Stomach (tissue), 9 donors: ENCODE measurements around the gene RNF32. TPM values are rescaled to one million over a fixed set of nuclear protein-coding genes. Genes with fewer than 3 reads are reported as not detected.
A peak's percentile ranks its signal among the peaks of the same experiment; 100 is the strongest.

Experiments used
- DNase-seq, 2 donors: peaks; one replicate each; pipeline versions ENCODE4 v3.0.0 to v3.0.0-alpha.2; 2013 to 2019
- H3K27ac ChIP-seq, 5 donors: fragments of 200-600 bp in 4 of 5; sonication (generic) in 4 of 5; one replicate each; pipeline ENCODE4 v1.5.1; 2013 to 2019; ENCODE audit warnings: mild to moderate bottlenecking in 1 of 5, moderate library complexity in 1 of 5
- H3K27me3 ChIP-seq, 3 donors: fragments of 200-600 bp; sonication (generic); one replicate each; pipeline ENCODE4 v1.5.1; 2017 to 2019; ENCODE audit warnings: mixed run types in 1 of 3
- H3K36me3 ChIP-seq, 4 donors: fragments of 200-600 bp; sonication (generic); 1 replicate in 3 of 4; 2 replicates in 1 of 4; pipeline ENCODE4 v1.5.1; 2016 to 2019
- H3K4me1 ChIP-seq, 4 donors: fragments of 200-600 bp; sonication (generic); one replicate each; pipeline ENCODE4 v1.5.1; 2016 to 2019
- H3K4me3 ChIP-seq, 4 donors: fragments of 200-600 bp; sonication (generic) in 3 of 4; one replicate each; pipeline ENCODE4 v1.5.1; 2016 to 2019; ENCODE audit warnings: mild to moderate bottlenecking in 1 of 4
- H3K9me3 ChIP-seq, 4 donors: fragments of 200-600 bp; sonication (generic); one replicate each; pipeline ENCODE4 v1.5.1; 2016 to 2019
- CTCF ChIP-seq, 7 experiments: fragments of 450-650 bp in 4 of 7; fragments of 200-600 bp in 3 of 7; sonication (generic) in 3 of 7; IDR thresholded peaks; one replicate each; pipeline ENCODE4 v1.5.1; 2016 to 2019; ENCODE audit warnings: antibody characterized with exemption in 7 of 7, control low read depth in 2 of 7, mild to moderate bottlenecking in 1 of 7
- EP300 ChIP-seq: sonication (generic); formaldehyde crosslinking; IDR thresholded peaks from one replicate; pipeline ENCODE4 v1.6.1; 2017; ENCODE audit warnings: antibody characterized with exemption
- POLR2A ChIP-seq, 4 donors: fragments of 450-650 bp; IDR thresholded peaks; one replicate each; pipeline ENCODE4 v1.6.1; 2016; ENCODE audit warnings: antibody characterized with exemption in 4 of 4, control low read depth in 2 of 4, mild to moderate bottlenecking in 1 of 4, moderate library complexity in 1 of 4
- POLR2AphosphoS5 ChIP-seq, 3 donors: sonication (generic); formaldehyde crosslinking; IDR thresholded peaks; one replicate each; pipeline ENCODE4 v1.6.1; 2016; ENCODE audit warnings: antibody characterized with exemption in 3 of 3
- WGBS, 5 donors: extraction: QIAGEN DNeasy Blood & Tissue Kit in 3 of 5; methylation state at CpG; one replicate each; pipeline versions ENCODE4 v1.1.5 to v1.1.7; 2013 to 2018; 5-methylcytosine and 5-hydroxymethylcytosine counted together
- intact Hi-C: fragments of 100-400 bp; cut with DNase I; formaldehyde crosslinking; loops from one replicate; pipeline ENCODE4 v1.15.1; 2023; ENCODE audit warnings: low total_unique reads
- polyA plus RNA-seq, 3 donors: library from polyadenylated mRNA; stranded (reverse); fragments of 200-250 nt; gene quantifications; one replicate each; pipeline ENCODE4 v1.2.3, GENCODE V29; 2013
- total RNA-seq, 5 donors: library from RNA; depleted of rRNA; stranded (reverse); fragments of >200 nt; gene quantifications; one replicate each; pipeline versions ENCODE4 v1.1.0 to v1.2.3, GENCODE V29; 2014 to 2016
- donor health status: healthy with polysubstance abuse.
- donor health status: Bipolar disorder and iron deficiency.
- donor health status: healthy.

Gene RNF32
- total and polyA plus RNA-seq, 8 donors = 1.2 to 4.7 (median 2.4) TPM; not detected in 2

GRCh38 chr7:156666368-156667109, 26.0 kb downstream of the RNF32 start:
- intact Hi-C loops = no loop called here

GRCh38 chr7:156667110-156667426, 26.5 kb downstream of the RNF32 start:
- peak in 1 of 2 donors; percentile 61 for DNase-seq
- Histone ChIP-seq H3K36me3 (peaks cover 0 to 14% (median 14%) of the 10 kb centered on the region in 4 donors), H3K4me3 (no peak overlapping the region), H3K9me3 (no peaks in the 10 kb centered on the region), H3K27ac (peak overlapping the region in 4 of 5 donors; percentile 69 to 83 (median 80)), H3K4me1 (peaks cover 0 to 33% (median 7%) of the 10 kb centered on the region in 4 donors), H3K27me3 (no peaks in the 10 kb centered on the region)
- WGBS, 5 donors = 34 to 69% (median 53%) methylated on average over 1 of the region's 1 CpG
- intact Hi-C loops = no loop called here
- TF ChIP-seq POLR2AphosphoS5 (IDR thresholded peaks at IDR 0.05) (peak in 2 of 3 donors; percentile 18 to 30), POLR2A (IDR thresholded peaks at IDR 0.05) (no peak)

More at GRCh38 chr7:156666368-156667109, 26.0 kb downstream of the RNF32 start:
- no peak for TF ChIP-seq POLR2AphosphoS5 (IDR thresholded peaks at IDR 0.05)
- TF ChIP-seq EP300 = no peak
- TF ChIP-seq CTCF (IDR thresholded peaks at IDR 0.05) = no peak
- TF ChIP-seq POLR2A (IDR thresholded peaks at IDR 0.05) = no peak
- 22 to 39% (median 36%) methylated on average over 8 of the region's 8 CpGs for WGBS, 5 donors
- Histone ChIP-seq H3K27ac (peak overlapping the region; percentile 64 to 83 (median 79)), H3K9me3 (no peaks in the 10 kb centered on the region), H3K4me3 (no peak overlapping the region), H3K4me1 (peaks cover 0 to 33% (median 8%) of the 10 kb centered on the region in 4 donors), H3K27me3 (no peaks in the 10 kb centered on the region), H3K36me3 (peaks cover 0 to 14% (median 12%) of the 10 kb centered on the region in 4 donors)
- peak; percentile 48 to 57 for DNase-seq

GRCh38 chr7:156668130-156668741, 27.7 kb downstream of the RNF32 start:
- Histone ChIP-seq H3K36me3 (peaks cover 5 to 23% (median 21%) of the 10 kb centered on the region in 4 donors), H3K9me3 (no peaks in the 10 kb centered on the region), H3K27ac (peak overlapping the region; percentile 69 to 85 (median 80)), H3K4me3 (no peak overlapping the region), H3K4me1 (peaks cover 0 to 33% (median 7%) of the 10 kb centered on the region in 4 donors), H3K27me3 (no peaks in the 10 kb centered on the region)
- intact Hi-C loops = no loop called here
- peak; percentile 71 to 81 for DNase-seq
- 48 to 70% (median 62%) methylated on average over 13 of the region's 13 CpGs for WGBS, 5 donors
- TF ChIP-seq EP300 = no peak
- no peak for TF ChIP-seq POLR2A (IDR thresholded peaks at IDR 0.05)
- peak in 2 of 3 donors; percentile 52 to 78 for TF ChIP-seq POLR2AphosphoS5 (IDR thresholded peaks at IDR 0.05)
- TF ChIP-seq CTCF (IDR thresholded peaks at IDR 0.05) = no peak

GRCh38 chr7:156669035-156669828, 28.7 kb downstream of the RNF32 start:
- no peak for TF ChIP-seq CTCF (IDR thresholded peaks at IDR 0.05)
- no peak for TF ChIP-seq EP300
- no peak for TF ChIP-seq POLR2A (IDR thresholded peaks at IDR 0.05)
- no peak for TF ChIP-seq POLR2AphosphoS5 (IDR thresholded peaks at IDR 0.05)
- intact Hi-C loops = no loop called here

More at GRCh38 chr7:156669035-156669828, 28.7 kb downstream of the RNF32 start:
- Histone ChIP-seq H3K36me3 (peaks cover 5 to 24% (median 23%) of the 10 kb centered on the region in 4 donors), H3K9me3 (no peaks in the 10 kb centered on the region), H3K4me3 (no peak overlapping the region), H3K27me3 (no peaks in the 10 kb centered on the region), H3K4me1 (peaks cover 0 to 23% (median 3%) of the 10 kb centered on the region in 4 donors), H3K27ac (peak overlapping the region; percentile 64 to 83 (median 79))
- 90 to 95% (median 92%) methylated on average over 16 to 19 of the region's 19 CpGs for WGBS, 5 donors
- DNase-seq = no peak
